ENCODE data around the gene PDIA6. TPM values are rescaled to one million over a fixed set of nuclear protein-coding genes. Genes with fewer than 3 reads are reported as not detected.

The PDIA6 gene
- total and polyA plus RNA-seq, 9 of the 15 experiments (the other 6 are each of a cell fraction or from before 2014, with no cell fraction given): 166 to 268 (median 229) TPM

DNA sequence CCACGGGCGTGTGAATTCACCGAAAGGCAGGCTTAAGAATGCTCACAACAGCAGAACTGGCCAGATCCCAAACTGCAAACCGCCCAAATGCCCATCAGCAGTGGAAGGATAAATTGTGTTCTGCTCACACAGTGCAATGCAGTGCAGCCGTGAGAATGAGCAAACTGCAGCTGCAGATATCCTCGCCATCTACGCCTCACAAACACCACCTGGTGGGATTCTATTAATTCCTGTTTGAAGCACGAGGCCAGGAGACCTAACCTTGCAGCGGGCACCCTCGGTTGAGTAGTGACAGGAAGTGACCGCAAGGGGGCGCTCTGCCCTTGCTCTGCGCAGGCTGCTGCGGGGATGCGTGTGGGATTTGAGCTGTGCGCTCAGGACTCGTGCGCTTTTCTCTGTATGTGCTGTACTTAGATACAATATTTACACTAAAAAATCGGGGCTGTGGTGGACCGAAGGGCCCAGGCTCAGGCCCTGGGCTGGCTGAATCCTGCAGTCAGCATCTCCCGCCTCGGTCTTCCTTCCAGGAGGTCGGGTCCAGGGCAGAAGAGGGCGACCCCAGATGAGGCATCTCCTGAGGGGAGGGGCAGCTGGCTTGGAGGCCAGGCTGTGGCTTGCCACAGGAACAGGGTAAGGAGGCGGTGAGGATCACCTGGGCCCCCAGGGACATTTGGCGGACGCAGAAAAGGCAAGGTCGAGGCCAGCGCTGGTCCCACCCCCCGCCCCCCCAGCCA lies 19.8 kb upstream of the PDIA6 start (continued):
- TF ChIP-seq, protein P1, sequence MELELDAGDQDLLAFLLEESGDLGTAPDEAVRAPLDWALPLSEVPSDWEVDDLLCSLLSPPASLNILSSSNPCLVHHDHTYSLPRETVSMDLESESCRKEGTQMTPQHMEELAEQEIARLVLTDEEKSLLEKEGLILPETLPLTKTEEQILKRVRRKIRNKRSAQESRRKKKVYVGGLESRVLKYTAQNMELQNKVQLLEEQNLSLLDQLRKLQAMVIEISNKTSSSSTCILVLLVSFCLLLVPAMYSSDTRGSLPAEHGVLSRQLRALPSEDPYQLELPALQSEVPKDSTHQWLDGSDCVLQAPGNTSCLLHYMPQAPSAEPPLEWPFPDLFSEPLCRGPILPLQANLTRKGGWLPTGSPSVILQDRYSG (tag; conservative IDR thresholded peaks at IDR 0.05; ENCODE audit: low read depth): no peak
- TF ChIP-seq, protein P2, sequence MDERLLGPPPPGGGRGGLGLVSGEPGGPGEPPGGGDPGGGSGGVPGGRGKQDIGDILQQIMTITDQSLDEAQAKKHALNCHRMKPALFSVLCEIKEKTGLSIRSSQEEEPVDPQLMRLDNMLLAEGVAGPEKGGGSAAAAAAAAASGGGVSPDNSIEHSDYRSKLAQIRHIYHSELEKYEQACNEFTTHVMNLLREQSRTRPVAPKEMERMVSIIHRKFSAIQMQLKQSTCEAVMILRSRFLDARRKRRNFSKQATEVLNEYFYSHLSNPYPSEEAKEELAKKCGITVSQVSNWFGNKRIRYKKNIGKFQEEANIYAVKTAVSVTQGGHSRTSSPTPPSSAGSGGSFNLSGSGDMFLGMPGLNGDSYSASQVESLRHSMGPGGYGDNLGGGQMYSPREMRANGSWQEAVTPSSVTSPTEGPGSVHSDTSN (CRISPR knock-in tag; IDR thresholded peaks at IDR 0.05; ENCODE audit: low read depth): no peak
- TF ChIP-seq, protein P2 (tag; conservative IDR thresholded peaks at IDR 0.05; ENCODE audit: low read depth): no peak
- no peak for TF ChIP-seq ZNF77 (CRISPR knock-in tag; IDR thresholded peaks at IDR 0.05)
- TF ChIP-seq BRD9 (IDR thresholded peaks at IDR 0.05; ENCODE audit: low read depth, partially characterized antibody): no peak

Data from K562 (cell line).